Cardiac fibroblast (primary cell): ENCODE results near the gene PRKAA1.

ENCODE experiments used
- DNase-seq, 2 donors: peaks; one replicate each; pipeline versions ENCODE4 v3.0.0 to v3.0.0-alpha.2; 2010; ENCODE audit warnings: low read depth in 2 of 2
- H3K4me3 ChIP-seq, 2 donors: replicated peaks in 1 of 2; 1 replicate in 1 of 2; 2 replicates in 1 of 2; pipeline ENCODE4 v1.5.1; 2011; ENCODE audit warnings: low read depth in 2 of 2, low read length in 2 of 2, mild to moderate bottlenecking in 2 of 2, moderate library complexity in 1 of 2
- CTCF ChIP-seq: IDR thresholded peaks from one replicate; pipeline ENCODE4 v1.5.1; 2011; ENCODE audit warnings: low read depth, mild to moderate bottlenecking, low read length, inconsistent platforms

The PRKAA1 gene

DNA sequence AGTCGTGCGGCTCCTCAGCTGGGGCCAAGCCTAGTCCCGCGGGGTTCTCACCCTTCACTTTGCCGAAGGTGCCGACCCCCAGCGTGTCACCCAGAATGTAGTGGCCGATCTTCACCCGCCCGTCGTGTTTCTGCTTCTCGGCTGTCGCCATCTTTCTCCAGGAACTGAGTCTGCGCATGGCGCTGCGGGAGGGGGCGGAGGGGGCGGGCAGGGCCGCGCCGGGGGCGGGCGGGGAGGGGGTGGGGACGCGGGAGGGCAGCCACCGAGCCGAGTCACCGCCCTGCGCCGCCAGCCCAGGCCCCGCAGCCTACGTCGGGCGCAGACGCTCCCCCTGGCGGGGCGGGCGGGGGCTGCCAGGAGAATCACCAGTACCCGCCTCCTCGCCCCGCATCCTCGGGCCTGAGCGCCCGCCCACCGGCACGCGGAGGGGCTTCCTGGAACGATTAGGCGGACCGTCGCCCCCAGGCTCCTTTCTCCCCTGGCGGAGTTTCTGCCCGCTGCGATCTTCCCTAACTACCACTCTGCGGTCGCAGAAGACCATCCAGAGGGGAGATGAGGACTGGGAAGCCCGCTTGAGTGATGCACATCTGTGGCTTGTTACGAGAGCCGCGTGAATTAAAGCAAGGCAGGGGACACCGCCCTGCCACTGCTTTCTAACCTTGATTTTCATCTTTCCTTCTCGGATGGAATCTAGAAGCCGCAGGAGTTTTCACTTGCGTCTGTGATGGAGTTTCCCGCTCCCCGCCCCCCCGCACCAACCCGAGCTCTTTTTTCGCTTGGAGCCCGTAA, at the start of gene PRKAA1:
TSS of gene PRKAA1 (minus strand) at position 363 of the 789 bp plus-strand sequence. CDS start at position 178, 185 bp downstream.
- TF ChIP-seq CTCF, result peak; percentile 47
- DNase-seq, result peak; percentile 84 to 92
- peak within 1 kb of the TSS; percentile 74 to 90 for H3K4me3 ChIP-seq

DNA sequence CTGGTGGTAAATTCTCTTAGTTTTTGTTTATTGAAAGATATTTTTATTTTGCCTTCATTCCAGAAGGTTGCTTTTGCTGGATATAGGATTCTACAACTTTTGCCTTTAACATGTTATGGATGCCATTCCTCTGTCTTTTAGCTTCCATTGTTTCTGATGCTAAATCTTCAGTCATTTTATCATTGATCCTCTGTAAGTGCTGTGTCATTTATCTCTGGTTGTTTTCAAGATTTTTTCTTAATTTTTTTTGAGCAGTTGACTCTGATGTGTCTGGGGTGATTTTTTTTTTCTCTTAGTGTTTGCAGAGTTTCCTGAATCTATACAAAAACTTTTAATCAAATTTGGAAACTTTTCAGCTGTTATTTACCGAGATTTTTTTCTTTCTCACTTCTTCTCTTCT, 49.4 kb upstream of the PRKAA1 start:
- no peak for DNase-seq
- TF ChIP-seq CTCF, result no peak
- no peak overlapping the region for H3K4me3 ChIP-seq

GRCh38 chr5:40846371-40846770, 48.2 kb upstream of the PRKAA1 start:
- DNase-seq, result no peak
- no peak overlapping the region for H3K4me3 ChIP-seq
- no peak for TF ChIP-seq CTCF

DNA sequence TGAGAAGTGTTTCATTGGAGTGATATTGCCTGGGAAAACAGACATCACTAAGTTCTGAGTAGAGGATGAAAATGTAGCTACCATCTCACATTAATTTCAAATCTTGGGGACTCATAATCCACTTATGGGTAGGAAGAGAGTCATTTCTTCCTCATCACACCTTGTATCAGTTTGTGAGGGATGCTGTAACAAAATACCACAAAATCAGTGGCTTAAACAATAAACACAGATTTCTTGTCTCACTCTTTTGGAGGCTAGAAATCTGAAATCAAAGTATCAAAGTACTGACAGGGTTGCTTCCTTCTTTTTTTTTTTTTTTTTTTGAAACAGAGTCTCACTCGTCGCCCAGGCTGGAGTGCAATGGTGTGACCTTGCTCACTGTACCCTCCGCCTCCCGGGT, 46.4 kb upstream of the PRKAA1 start:
- TF ChIP-seq CTCF, result no peak
- no peak overlapping the region for H3K4me3 ChIP-seq
- DNase-seq, result no peak

GRCh38 chr5:40842351-40842750, 44.2 kb upstream of the PRKAA1 start:
- no peak for TF ChIP-seq CTCF
- peak overlapping the region; percentile 36 to 60 for H3K4me3 ChIP-seq

GRCh38 chr5:40841068-40841805, 43.1 kb upstream of the PRKAA1 start, which contains the start of gene CARD6:
Gene CARD6 (plus strand): TSS chr5:40841367. CDS start chr5:40841383, 16 bp downstream.
- H3K4me3 ChIP-seq, result peak within 1 kb of the TSS; percentile 36 to 60
- peak; percentile 67 to 76 for DNase-seq
- TF ChIP-seq CTCF, result no peak

More at GRCh38 chr5:40842351-40842750, 44.2 kb upstream of the PRKAA1 start:
- DNase-seq, result peak; percentile 39 to 77
